Uterus (tissue), 2 donors: ENCODE data around the gene OPRM1.

Experiments used
- POLR2A ChIP-seq, 2 donors: fragments of 450-650 bp; IDR thresholded peaks; one replicate each; pipeline ENCODE4 v1.6.1; 2016; ENCODE audit warnings: antibody characterized with exemption in 2 of 2, mild to moderate bottlenecking in 1 of 2, moderate library complexity in 1 of 2
- TF ChIP-seq, protein P1 (sequence below), 4 experiments: fragments of 200-600 bp in 2 of 4; fragments of 450-650 bp in 2 of 4; sonication (generic) in 2 of 4; IDR thresholded peaks; one replicate each; pipeline ENCODE4 v1.5.1; 2016 to 2019; ENCODE audit warnings: antibody characterized with exemption in 4 of 4, mild to moderate bottlenecking in 2 of 4, moderate library complexity in 1 of 4

DNA sequence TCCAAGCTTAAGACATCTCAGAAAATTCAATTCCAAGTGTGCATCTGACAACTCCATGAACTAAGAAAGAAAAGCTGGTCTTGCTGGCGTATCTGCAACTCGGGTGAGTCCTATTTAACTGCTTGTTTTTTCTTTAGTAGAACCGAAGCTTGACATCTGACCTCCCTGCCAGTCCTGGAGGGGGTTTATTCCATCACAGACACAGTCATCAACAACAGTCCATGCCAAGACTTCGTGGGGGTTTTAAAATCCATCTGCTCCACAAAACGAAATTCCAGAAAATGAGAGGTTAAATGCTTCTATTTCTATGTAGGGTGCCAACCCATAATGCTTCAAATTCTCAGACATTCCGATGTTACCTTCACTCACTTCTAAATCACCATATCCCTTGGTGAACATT lies 183.7 kb downstream of the OPRM1 start:
- TF ChIP-seq, protein P1, sequence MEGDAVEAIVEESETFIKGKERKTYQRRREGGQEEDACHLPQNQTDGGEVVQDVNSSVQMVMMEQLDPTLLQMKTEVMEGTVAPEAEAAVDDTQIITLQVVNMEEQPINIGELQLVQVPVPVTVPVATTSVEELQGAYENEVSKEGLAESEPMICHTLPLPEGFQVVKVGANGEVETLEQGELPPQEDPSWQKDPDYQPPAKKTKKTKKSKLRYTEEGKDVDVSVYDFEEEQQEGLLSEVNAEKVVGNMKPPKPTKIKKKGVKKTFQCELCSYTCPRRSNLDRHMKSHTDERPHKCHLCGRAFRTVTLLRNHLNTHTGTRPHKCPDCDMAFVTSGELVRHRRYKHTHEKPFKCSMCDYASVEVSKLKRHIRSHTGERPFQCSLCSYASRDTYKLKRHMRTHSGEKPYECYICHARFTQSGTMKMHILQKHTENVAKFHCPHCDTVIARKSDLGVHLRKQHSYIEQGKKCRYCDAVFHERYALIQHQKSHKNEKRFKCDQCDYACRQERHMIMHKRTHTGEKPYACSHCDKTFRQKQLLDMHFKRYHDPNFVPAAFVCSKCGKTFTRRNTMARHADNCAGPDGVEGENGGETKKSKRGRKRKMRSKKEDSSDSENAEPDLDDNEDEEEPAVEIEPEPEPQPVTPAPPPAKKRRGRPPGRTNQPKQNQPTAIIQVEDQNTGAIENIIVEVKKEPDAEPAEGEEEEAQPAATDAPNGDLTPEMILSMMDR (IDR thresholded peaks at IDR 0.05), result no peak
- no peak for TF ChIP-seq POLR2A (IDR thresholded peaks at IDR 0.05)
